GM12891 (cell line): ENCODE data around the gene SCGB2B2.

Experiments used
- PAX5 ChIP-seq: IDR thresholded peaks from 2 replicates; pipeline ENCODE4 v1.6.1; 2011; ENCODE audit warnings: low read length, moderate library complexity, mild to moderate bottlenecking; ENCODE audit not compliant: insufficient read depth, severe bottlenecking
- POLR2A ChIP-seq: IDR thresholded peaks from 2 replicates; pipeline ENCODE4 v1.6.1; 2011; ENCODE audit warnings: low read depth, low read length, control low read depth
- POLR2AphosphoS5 ChIP-seq: IDR thresholded peaks from 2 replicates; pipeline ENCODE4 v1.6.1; 2011; ENCODE audit warnings: low read depth, low read length, control low read depth
- SPI1 ChIP-seq: IDR thresholded peaks from 2 replicates; pipeline ENCODE4 v1.6.1; 2011; ENCODE audit warnings: low read depth, low read length, control low read depth
- TAF1 ChIP-seq: IDR thresholded peaks from 2 replicates; pipeline ENCODE4 v1.6.1; 2011; ENCODE audit warnings: low read depth, low read length, control low read depth

DNA sequence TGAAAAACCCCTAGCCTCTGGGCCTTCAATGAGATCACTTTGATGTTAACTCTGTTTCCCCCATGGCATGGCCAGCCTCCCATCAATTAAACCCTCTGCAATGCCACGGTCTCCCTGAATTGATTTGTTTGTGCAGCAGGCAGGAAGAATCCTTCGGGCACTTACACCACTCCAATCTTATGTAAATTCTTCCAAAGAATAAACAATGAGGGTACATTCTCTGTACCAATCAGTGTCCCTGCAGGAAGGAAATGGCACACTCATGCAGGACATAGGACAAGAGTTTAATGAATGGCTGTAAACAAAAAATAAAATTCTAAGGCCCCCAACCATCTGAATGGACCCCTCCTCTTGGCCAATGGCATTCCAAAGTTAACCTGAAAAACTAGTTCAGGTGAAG, 22.2 kb downstream of the SCGB2B2 start:
- TF ChIP-seq TAF1 (no peak), POLR2A (no peak), POLR2AphosphoS5 (no peak), SPI1 (no peak), PAX5 (no peak)
